ENCODE data around the gene RPS24. TPM values are rescaled to one million over a fixed set of nuclear protein-coding genes. Genes with fewer than 3 reads are reported as not detected.

Gene RPS24
- total and polyA plus RNA-seq, 2 of the 13 experiments (the other 11 are each of a cell fraction or from before 2014, with no cell fraction given) = 2,690 to 3,319 TPM

GRCh38 chr10:78081292-78081691, 47.6 kb downstream of the RPS24 start (continued):
- TF ChIP-seq GABPA (IDR thresholded peaks at IDR 0.05; ENCODE audit: low read depth, low read length) (no peak), GABPA (CRISPR knock-in tag; IDR thresholded peaks at IDR 0.05; ENCODE audit: low read depth) (no peak), ZFP36 (IDR thresholded peaks at IDR 0.05; ENCODE audit: borderline replicate concordance, low read depth, low read length, partially characterized antibody) (no peak), HBP1 (CRISPR knock-in tag; IDR thresholded peaks at IDR 0.05; ENCODE audit: low read depth) (no peak), ZNF740 (CRISPR knock-in tag; IDR thresholded peaks at IDR 0.05) (no peak), POGZ (CRISPR knock-in tag; IDR thresholded peaks at IDR 0.05) (no peak), TCF12 (IDR thresholded peaks at IDR 0.05) (no peak), TCF12 (CRISPR knock-in tag; IDR thresholded peaks at IDR 0.05) (no peak), PRDM10 (CRISPR knock-in tag; IDR thresholded peaks at IDR 0.05; ENCODE audit: low read depth) (no peak), REPIN1 (CRISPR knock-in tag; IDR thresholded peaks at IDR 0.05; ENCODE audit: borderline replicate concordance, low read depth) (no peak), ZBTB2 (CRISPR knock-in tag; IDR thresholded peaks at IDR 0.05; ENCODE audit: low read depth) (no peak), NCOA5 (CRISPR knock-in tag; IDR thresholded peaks at IDR 0.05) (no peak)

Data from HepG2 (cell line).